NK-92 (cell line): ENCODE results near the gene SPINDOC.

ENCODE experiments used
- DNase-seq: peaks from one replicate; lab custom pipeline; 2025; ENCODE audit not compliant: unreplicated experiment; lab: John Stamatoyannopoulos, UW

Gene SPINDOC

GRCh38 chr11:63832336-63832735 lies 19.1 kb downstream of the SPINDOC start:
- DNase-seq: no peak

- DNase-seq: no peak
Observed at GRCh38 chr11:63833048-63833447, 19.8 kb downstream of the SPINDOC start.

DNA sequence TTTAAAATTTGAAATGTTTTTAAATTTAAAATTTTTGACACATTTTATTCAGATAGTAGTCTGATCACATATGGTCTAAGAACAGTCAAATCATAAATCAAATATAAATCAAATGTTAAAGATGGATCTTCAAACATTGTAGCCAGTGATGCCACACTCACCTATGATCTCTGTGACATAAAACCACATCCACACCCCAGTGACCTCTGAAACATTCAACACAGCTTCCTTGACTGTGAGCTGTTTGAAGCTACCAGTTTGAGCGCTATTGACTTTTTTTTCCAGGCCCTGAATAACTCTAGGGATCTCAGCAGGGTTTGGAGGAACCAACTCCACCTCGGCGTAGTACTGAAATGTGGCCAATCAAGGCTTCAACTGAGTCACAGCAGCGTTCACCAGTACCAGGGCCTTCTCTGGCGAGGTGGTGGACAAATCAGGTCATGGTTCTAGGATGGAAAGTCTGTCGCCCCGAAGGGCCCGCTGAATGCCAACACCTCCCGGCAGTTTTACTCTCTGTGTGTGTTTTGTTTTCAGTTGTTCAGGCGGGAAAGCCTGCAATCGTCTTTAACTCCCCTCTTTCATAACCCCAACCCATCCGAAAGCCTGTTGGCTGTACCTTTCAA lies 21.4 kb downstream of the SPINDOC start:
- no peak for DNase-seq

DNA sequence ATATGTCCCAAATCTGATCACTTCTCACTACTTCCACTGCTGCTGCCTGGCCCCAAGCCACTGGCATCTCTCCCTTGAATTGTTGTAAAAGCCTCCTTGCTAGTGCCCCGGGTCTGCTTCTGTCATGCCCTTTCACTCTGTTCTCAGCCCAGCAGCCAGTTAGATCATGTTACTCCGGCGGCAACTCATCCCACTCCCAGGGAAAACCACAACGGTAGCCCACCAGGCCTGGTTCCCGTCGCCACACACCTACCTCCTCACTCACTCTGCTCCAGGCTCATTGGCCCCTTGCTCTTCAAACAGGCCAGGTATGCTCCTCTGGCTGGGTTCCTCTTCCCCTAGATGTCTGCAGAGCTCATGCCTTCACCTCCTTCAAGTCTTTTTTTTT lies 21.9 kb downstream of the SPINDOC start:
- no peak for DNase-seq

DNA sequence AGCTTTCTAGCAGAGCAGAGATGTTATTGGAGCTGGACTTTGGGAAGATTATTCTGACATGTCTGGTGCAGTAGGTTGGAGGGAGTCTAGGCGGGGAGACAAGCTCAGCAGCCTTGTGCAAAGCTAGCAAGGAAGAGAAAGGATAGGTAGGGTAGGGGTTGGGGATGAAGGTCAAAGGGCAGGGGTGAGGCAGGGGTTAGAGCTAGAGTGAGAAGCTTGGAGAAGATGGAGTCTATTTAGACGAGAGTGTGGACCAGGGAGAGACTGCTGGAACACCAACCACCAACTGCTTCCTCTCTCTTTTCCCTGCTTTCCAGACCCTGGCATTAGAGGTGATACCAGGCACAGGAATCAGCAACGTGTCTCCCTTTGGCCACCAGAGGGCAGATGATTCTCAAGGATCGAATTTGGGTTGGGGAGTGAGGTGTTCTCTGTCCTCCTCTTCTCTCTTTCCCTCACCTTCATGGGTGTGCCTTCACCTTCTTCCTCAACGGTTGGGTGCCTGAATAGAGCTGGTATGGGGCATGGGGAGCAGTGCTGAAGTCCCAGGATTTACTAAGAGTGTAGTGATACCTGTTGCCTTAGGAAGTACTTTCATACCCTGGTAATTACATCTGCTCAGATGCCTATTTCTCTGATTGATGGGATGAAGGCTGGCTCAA lies 23.9 kb downstream of the SPINDOC start:
- no peak for DNase-seq

GRCh38 chr11:63837739-63838138 lies 24.5 kb downstream of the SPINDOC start:
- DNase-seq: no peak

DNA sequence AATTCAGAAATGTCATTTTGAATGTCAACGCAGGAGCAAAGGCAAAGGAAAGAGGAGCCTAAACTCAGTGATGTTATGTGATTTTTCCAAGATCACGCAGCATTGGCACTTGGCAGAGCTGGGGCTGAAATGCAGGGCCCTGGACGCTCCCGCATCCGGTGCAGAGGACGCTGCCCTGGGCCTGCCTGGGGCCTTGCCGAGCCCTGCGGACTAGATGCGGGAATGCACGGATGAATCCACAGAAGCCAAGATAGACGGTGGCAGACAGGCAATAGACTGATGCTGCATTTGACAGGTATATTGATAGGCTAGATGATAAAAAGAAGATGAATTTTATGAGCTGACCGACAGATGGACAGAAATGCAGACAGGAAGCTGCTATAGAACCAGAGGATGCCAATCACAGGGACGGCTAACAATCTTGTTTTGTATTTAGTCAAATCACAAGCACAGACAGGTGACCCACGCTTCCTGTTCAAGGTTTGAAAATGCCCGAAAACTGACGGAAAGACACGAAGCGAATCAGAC lies 25.0 kb downstream of the SPINDOC start:
- no peak for DNase-seq

GRCh38 chr11:63838678-63839507 lies 25.6 kb downstream of the SPINDOC start, which contains the start of gene MARK2:
MARK2 (plus strand) TSS chr11:63839110; CDS start chr11:63839507, 397 bp downstream.
- DNase-seq: peak; percentile 100

- no peak for DNase-seq
Observed at GRCh38 chr11:63839508-63840355, 26.5 kb downstream of the SPINDOC start.

DNA sequence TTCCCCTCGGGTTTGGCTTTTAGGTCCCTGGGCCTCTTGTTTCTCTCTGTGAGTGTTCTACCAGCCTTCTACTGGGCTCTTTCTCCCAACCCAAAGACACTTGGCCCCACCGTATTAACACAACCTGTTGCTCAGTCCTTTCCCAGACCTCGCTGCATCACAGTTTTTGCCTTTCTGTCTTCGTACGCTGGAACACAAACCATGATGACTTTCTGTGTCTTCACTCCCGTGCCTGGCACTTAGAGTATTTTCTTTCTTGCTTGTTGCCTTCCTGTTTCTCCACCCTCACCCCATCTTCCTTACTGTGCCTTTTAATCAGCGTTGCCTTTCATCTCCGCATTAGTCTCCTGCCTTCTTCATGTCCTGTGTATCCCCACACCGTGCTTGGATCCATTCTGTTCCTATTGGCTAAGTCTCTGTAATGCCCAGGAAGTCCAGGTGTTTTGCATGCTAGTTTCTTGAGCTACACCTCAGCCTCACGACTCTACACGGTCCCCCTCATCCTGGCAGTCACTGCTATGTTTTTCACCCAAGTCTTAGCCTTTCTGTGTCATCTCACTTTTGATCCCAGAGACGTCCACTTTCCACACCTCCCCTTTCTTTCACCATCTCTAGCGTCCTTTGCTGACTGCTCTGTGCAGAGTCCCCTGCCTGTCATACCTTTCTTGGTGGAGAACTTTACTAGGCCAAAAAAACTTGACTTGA lies 27.3 kb downstream of the SPINDOC start:
- no peak for DNase-seq

GRCh38 chr11:63841554-63841953 lies 28.3 kb downstream of the SPINDOC start:
- no peak for DNase-seq

- no peak for DNase-seq
Observed at GRCh38 chr11:63843041-63843440, 29.8 kb downstream of the SPINDOC start.

GRCh38 chr11:63844836-63845235 lies 31.6 kb downstream of the SPINDOC start:
- DNase-seq: no peak

DNA sequence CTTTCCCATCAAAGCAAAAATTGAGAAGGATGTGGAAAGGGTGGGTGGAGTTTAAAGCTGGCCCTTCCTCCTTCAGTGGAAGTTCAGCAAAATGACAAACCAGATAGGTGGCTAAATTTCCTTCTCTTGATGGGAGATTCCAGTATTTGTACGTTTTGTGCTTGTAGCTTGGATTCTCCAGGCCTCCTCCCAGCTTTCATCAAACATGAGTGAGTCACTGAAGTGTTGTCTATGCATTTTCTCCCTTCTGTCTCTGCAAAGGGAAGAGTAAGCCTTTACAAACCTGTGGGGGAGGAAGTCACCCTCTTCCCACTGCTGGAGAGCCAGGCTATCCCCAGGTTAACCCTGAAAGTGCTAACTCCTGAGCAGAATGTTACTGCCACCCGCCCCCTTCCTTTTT lies 32.0 kb downstream of the SPINDOC start:
- DNase-seq: no peak

GRCh38 chr11:63845911-63846310 lies 32.7 kb downstream of the SPINDOC start:
- no peak for DNase-seq

- no peak for DNase-seq
Observed at GRCh38 chr11:63846897-63847296, 33.6 kb downstream of the SPINDOC start.

DNA sequence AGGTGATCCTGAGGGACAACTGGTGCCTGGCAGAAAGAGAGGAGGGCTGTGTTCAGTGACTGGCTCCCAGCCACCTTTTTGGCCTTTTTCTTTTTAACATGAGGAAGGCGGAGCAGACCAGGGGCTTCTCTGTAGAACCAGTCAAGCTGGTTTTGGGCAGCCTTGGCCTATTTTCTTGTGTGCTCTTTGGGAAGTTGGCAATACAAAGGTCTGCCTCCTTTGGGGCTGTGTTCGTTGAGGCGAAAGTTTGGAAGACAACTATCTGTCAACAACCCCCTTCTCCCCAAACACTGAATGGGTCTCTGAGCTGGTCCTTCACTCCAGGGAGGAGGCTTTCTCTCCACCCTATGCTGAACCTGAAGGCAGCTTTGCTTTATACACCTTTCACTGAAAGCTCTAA lies 34.1 kb downstream of the SPINDOC start:
- no peak for DNase-seq

DNA sequence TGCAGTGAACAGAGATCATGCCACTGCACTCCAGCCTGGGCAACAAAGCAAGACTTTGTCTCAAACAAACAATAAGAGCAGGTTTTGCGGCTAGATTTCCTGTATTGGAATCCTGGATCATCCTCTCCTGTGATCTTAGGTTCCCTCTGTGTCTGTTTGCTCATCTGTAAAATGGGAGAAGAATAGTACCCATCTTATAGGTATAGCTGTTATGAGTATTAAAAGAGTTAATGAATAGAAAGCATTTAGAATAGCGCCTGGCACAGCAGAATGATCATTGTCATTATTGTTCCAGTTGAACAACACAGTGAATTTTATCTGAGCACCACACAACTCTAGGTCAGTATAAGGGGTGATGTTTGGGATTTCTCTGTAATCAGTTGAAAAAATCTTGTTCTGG lies 36.4 kb downstream of the SPINDOC start:
- no peak for DNase-seq

- DNase-seq: no peak
Observed at GRCh38 chr11:63850920-63851319, 37.7 kb downstream of the SPINDOC start.

GRCh38 chr11:63851364-63851763 lies 38.1 kb downstream of the SPINDOC start:
- no peak for DNase-seq
